Lower leg skin (tissue), 4 donors: Measurements from ENCODE around the gene RAP2B. TPM values are rescaled to one million over a fixed set of nuclear protein-coding genes. Genes with fewer than 3 reads are reported as not detected.
"Not testable (repeated sequence)": the region's sequence is repeated elsewhere in the genome, so short reads cannot be mapped to it uniquely, and the experiment has no call there.

Source experiments
- DNase-seq, 2 donors: peaks; one replicate each; pipeline ENCODE4 v3.0.0-alpha.2; 2019; ENCODE audit warnings: low spot score in 2 of 2
- H3K4me3 ChIP-seq: fragments of 200-600 bp; sonication (generic); 2 replicates; pipeline ENCODE4 v1.5.1; 2017; ENCODE audit warnings: mild to moderate bottlenecking, low read depth; ENCODE audit not compliant: poor library complexity, severe bottlenecking
- CTCF ChIP-seq, 3 donors: fragments of 450-650 bp; IDR thresholded peaks; one replicate each; pipeline ENCODE4 v1.5.1; 2016; ENCODE audit warnings: antibody characterized with exemption in 3 of 3, mild to moderate bottlenecking in 3 of 3, moderate library complexity in 2 of 3
- POLR2A ChIP-seq, 2 donors: fragments of 450-650 bp; IDR thresholded peaks; one replicate each; pipeline ENCODE4 v1.6.1; 2016 to 2017; ENCODE audit warnings: antibody characterized with exemption in 2 of 2, mild to moderate bottlenecking in 1 of 2, moderate library complexity in 1 of 2
- WGBS, 2 donors: methylation state at CpG; one replicate each; pipeline ENCODE4 v1.1.5; 2018; 5-methylcytosine and 5-hydroxymethylcytosine counted together
- intact Hi-C: fragments of 100-400 bp; cut with DNase I; formaldehyde crosslinking; loops from one replicate; pipeline ENCODE4 v1.15.0; 2023; ENCODE audit warnings: low total_unique reads
- total RNA-seq, 4 donors: library from RNA; depleted of rRNA; stranded (reverse); fragments of >200 nt; gene quantifications; one replicate each; pipeline ENCODE4 v1.1.0, GENCODE V29; 2016

RAP2B gene
- total RNA-seq = 10 to 100 TPM; 10.1 to 13.7 (median 11.7) TPM

- intact Hi-C loops = loop anchor here (10.0 kb wide), 1 partner anchor 107 kb away; no protein-coding TSS in a partner anchor
- 0 to 1% methylated on average over 13 to 53 of the region's 91 CpGs for WGBS, 2 donors
Measured at GRCh38 chr3:153161714-153162512, at the start of gene RAP2B. TSS of gene RAP2B (plus strand) at chr3:153162226. CDS start at chr3:153162694, 468 bp downstream.

GRCh38 chr3:153113541-153113940 is 48.5 kb upstream of the RAP2B start:
- H3K4me3 ChIP-seq = no peak overlapping the region
- DNase-seq = no peak
- 92% methylated on average over 4 of the region's 4 CpGs for WGBS, 2 donors
- intact Hi-C loops = no loop called here
- no peak for TF ChIP-seq CTCF (IDR thresholded peaks at IDR 0.05)
- TF ChIP-seq POLR2A (IDR thresholded peaks at IDR 0.05) = no peak

More at GRCh38 chr3:153161714-153162512, at the start of gene RAP2B:
- DNase-seq = peak; percentile 98 to 99
- TF ChIP-seq CTCF (IDR thresholded peaks at IDR 0.05) (no peak), POLR2A (IDR thresholded peaks at IDR 0.05) (peak in 1 of 2 donors; percentile 76)
- H3K4me3 ChIP-seq = peak within 1 kb of the TSS; percentile 90

GRCh38 chr3:153114270-153114669 is 47.8 kb upstream of the RAP2B start:
- H3K4me3 ChIP-seq, intact Hi-C loops, DNase-seq: not testable (repeated sequence)
- 90 to 94% methylated on average over 3 of the region's 3 CpGs for WGBS, 2 donors

- WGBS, 2 donors = 85 to 87% methylated on average over 4 of the region's 4 CpGs
- TF ChIP-seq POLR2A (IDR thresholded peaks at IDR 0.05) = no peak
- TF ChIP-seq CTCF (IDR thresholded peaks at IDR 0.05) = no peak
- intact Hi-C loops = no loop called here
- no peak overlapping the region for H3K4me3 ChIP-seq
- DNase-seq = no peak
Measured at GRCh38 chr3:153115326-153115725, 46.7 kb upstream of the RAP2B start.

GRCh38 chr3:153127788-153128187 is 34.2 kb upstream of the RAP2B start:
- TF ChIP-seq POLR2A (IDR thresholded peaks at IDR 0.05) = no peak
- TF ChIP-seq CTCF (IDR thresholded peaks at IDR 0.05) = no peak
- whole genome bisulfite sequencing, 2 donors = 96 to 100% methylated on average over 1 of the region's 1 CpG
- H3K4me3 ChIP-seq = no peak overlapping the region
- no peak for DNase-seq
- intact Hi-C loops = no loop called here

- TF ChIP-seq CTCF (IDR thresholded peaks at IDR 0.05) (no peak), POLR2A (IDR thresholded peaks at IDR 0.05) (no peak)
- 84 to 92% methylated on average over 11 of the region's 11 CpGs for WGBS, 2 donors
- intact Hi-C loops = no loop called here
- DNase-seq = no peak
- no peak overlapping the region for H3K4me3 ChIP-seq
Measured at GRCh38 chr3:153129426-153129825, 32.6 kb upstream of the RAP2B start.
